Parathyroid adenoma (tissue), 2 donors: Measurements from ENCODE around the gene SKIC2.

Experiments used
- H2AFZ ChIP-seq: fragments of 300-600 bp; sonication (generic); one replicate; pipeline ENCODE4 v1.7.0; 2017; ENCODE audit warnings: antibody characterized with exemption, mild to moderate bottlenecking
- H3K27ac ChIP-seq: fragments of 300-600 bp; sonication (generic); one replicate; pipeline ENCODE4 v1.7.0; 2017
- H3K27me3 ChIP-seq: fragments of 300-600 bp; sonication (generic); one replicate; pipeline ENCODE4 v1.7.0; 2017; ENCODE audit warnings: low read length; ENCODE audit not compliant: control insufficient read depth, insufficient read depth
- H3K36me3 ChIP-seq: fragments of 300-600 bp; sonication (generic); one replicate; pipeline ENCODE4 v1.7.0; 2017; ENCODE audit warnings: low read length; ENCODE audit not compliant: control insufficient read depth, insufficient read depth
- H3K4me1 ChIP-seq: fragments of 300-600 bp; sonication (generic); one replicate; pipeline ENCODE4 v1.7.0; 2017; ENCODE audit warnings: control low read depth
- H3K4me2 ChIP-seq: fragments of 300-600 bp; sonication (generic); one replicate; pipeline ENCODE4 v1.7.0; 2017; ENCODE audit warnings: low read length
- H3K4me3 ChIP-seq: fragments of 300-600 bp; sonication (generic); one replicate; pipeline ENCODE4 v1.7.0; 2017; ENCODE audit warnings: low read depth, low read length
- H3K79me2 ChIP-seq: fragments of 300-600 bp; sonication (generic); one replicate; pipeline ENCODE4 v1.7.0; 2017; ENCODE audit warnings: control low read depth
- H3K9ac ChIP-seq: fragments of 300-600 bp; sonication (generic); one replicate; pipeline ENCODE4 v1.7.0; 2017; ENCODE audit warnings: mild to moderate bottlenecking
- H3K9me3 ChIP-seq: fragments of 300-600 bp; sonication (generic); one replicate; pipeline ENCODE4 v1.7.0; 2017; ENCODE audit warnings: low read length; ENCODE audit not compliant: control insufficient read depth
- CTCF ChIP-seq: fragments of 300-600 bp; sonication (generic); IDR thresholded peaks from one replicate; pipeline ENCODE4 v1.7.0; 2017; ENCODE audit warnings: antibody characterized with exemption, mild to moderate bottlenecking
- donor health status: primary hyperparathyroidism.

SKIC2 gene

GRCh38 chr6:31947864-31948263, 11.1 kb upstream of the SKIC2 start:
- Histone ChIP-seq H3K9ac (no peak overlapping the region), H3K4me3 (no peak overlapping the region), H3K4me2 (no peak overlapping the region), H2AFZ (no peak overlapping the region), H3K36me3 (no peaks in the 10 kb centered on the region), H3K4me1 (peaks cover 50% of the 10 kb centered on the region), H3K79me2 (peaks cover 6% of the 10 kb centered on the region), H3K9me3 (no peaks in the 10 kb centered on the region), H3K27me3 (no peaks in the 10 kb centered on the region), H3K27ac (peak overlapping the region; percentile 94)
- no peak for TF ChIP-seq CTCF

GRCh38 chr6:31948306-31948705, 10.7 kb upstream of the SKIC2 start:
- no peak for TF ChIP-seq CTCF
- peaks cover 6% of the 10 kb centered on the region for H3K79me2 ChIP-seq
- no peak overlapping the region for H3K4me3 ChIP-seq
- no peaks in the 10 kb centered on the region for H3K9me3 ChIP-seq
- no peaks in the 10 kb centered on the region for H3K27me3 ChIP-seq
- H2AFZ ChIP-seq, result no peak overlapping the region
- H3K36me3 ChIP-seq, result no peaks in the 10 kb centered on the region
- H3K9ac ChIP-seq, result no peak overlapping the region
- H3K27ac ChIP-seq, result peak overlapping the region; percentile 94
- H3K4me2 ChIP-seq, result no peak overlapping the region
- peaks cover 50% of the 10 kb centered on the region for H3K4me1 ChIP-seq

GRCh38 chr6:31948753-31949413, 10.1 kb upstream of the SKIC2 start:
- no peaks in the 10 kb centered on the region for H3K9me3 ChIP-seq
- peak overlapping the region; percentile 94 for H3K27ac ChIP-seq
- peaks cover 50% of the 10 kb centered on the region for H3K4me1 ChIP-seq
- H3K4me3 ChIP-seq, result no peak overlapping the region
- H3K4me2 ChIP-seq, result no peak overlapping the region
- no peak for TF ChIP-seq CTCF
- no peaks in the 10 kb centered on the region for H3K27me3 ChIP-seq
- H3K36me3 ChIP-seq, result no peaks in the 10 kb centered on the region
- peaks cover 6% of the 10 kb centered on the region for H3K79me2 ChIP-seq
- H2AFZ ChIP-seq, result no peak overlapping the region
- no peak overlapping the region for H3K9ac ChIP-seq

- Histone ChIP-seq H3K9ac (no peak overlapping the region), H3K36me3 (no peaks in the 10 kb centered on the region), H3K27me3 (no peaks in the 10 kb centered on the region), H2AFZ (no peak overlapping the region), H3K27ac (peak overlapping the region; percentile 94), H3K79me2 (peaks cover 6% of the 10 kb centered on the region), H3K4me2 (peak overlapping the region; percentile 37), H3K4me3 (no peak overlapping the region), H3K9me3 (no peaks in the 10 kb centered on the region), H3K4me1 (peaks cover 44% of the 10 kb centered on the region)
- TF ChIP-seq CTCF, result no peak
Measured at GRCh38 chr6:31949926-31950548, 8.9 kb upstream of the SKIC2 start.
